Measurements from ENCODE around the gene EIF4G3.
"Not testable (repeated sequence)": the region's sequence is repeated elsewhere in the genome, so short reads cannot be mapped to it uniquely, and the experiment has no call there.

EIF4G3 gene

DNA sequence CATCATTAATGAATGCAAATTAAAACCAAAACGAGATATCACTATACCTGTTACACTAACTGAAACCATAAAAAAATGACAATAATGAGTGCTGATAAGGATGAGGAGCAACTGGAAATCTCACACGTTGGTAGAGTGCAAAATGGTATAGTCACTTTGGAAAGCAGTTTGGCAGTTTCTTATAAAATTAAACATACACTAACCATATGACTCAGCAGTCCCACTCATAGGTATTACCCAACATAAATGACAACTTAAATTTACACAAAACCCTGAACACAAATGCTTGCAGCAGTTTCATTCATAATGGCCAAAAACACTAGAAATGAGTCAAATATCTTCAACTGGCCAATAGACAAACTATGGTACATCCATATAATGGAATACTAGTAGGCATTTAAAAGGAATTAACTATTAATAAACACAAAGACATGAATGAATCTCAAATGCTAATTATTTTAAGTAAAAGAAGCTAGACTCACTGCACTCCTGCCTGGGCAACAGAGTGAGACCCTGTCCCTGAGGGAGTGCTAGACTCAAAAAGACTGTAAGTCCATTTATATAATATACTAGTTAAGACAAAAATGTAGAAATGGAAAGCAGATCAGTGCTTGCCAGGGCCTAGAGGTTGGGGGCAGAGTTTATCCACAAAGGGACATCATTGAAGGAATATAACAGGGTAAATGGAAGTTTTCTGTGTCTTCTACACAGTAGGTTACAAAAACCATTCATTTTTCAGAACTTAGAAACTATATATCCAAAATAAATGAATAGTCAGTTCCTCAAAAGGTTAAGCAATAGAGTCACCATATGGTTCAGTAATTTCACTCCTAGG lies 77.4 kb downstream of the EIF4G3 start:
- no peak for DNase-seq

DNA sequence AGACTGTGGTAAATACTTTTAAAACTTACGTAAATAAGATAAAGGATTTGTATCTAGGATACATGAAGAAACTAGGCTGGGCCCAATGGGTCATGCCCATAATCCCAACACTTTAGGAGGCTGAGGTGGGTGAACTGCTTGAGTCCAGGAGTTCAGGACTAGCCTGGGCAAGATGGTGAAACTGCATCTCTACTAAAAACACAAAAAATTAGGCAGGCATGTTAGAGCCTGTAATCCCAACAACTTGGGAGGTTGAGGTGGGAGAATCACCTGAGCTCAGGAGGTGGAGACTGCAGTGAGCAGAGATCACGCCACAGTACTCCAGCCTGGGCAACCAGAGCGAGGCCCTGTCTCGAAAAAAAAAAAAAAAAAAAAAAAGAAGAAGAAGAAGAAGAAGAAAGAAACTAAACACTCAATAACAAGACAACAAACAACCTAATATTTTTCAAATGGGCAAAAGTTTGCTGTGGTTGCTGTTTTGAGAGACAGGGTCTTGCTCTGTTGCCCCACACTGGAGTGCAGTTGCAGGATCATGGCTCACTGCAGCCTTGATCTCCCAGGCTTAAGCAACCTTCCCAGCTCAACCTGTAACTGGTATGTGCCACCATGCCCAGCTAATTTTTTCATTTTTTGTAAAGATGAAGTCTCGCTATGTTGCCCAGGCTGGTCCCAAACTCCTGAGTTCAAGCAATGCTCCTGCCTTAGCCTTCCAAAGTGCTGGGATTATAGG lies 78.3 kb downstream of the EIF4G3 start:
- DNase-seq: no peak

DNA sequence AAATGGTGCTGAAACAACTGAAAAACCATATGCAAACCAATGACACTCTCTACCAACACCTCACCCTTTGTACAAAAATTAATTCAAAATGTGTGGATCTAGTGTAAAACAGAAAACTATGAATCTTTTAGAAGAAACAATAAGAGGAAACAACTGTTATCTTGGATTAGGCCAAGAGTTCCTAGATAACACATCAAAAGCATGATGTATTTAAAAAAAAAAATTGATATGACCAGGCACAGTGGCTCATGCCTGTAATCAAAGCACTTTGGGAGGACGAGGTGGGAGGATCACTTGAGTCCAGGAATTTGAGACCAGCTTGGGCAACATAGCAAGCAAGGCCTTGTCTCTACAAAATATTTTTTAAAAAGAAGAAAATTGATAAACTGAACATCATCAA lies 79.0 kb downstream of the EIF4G3 start:
- no peak for DNase-seq

DNA sequence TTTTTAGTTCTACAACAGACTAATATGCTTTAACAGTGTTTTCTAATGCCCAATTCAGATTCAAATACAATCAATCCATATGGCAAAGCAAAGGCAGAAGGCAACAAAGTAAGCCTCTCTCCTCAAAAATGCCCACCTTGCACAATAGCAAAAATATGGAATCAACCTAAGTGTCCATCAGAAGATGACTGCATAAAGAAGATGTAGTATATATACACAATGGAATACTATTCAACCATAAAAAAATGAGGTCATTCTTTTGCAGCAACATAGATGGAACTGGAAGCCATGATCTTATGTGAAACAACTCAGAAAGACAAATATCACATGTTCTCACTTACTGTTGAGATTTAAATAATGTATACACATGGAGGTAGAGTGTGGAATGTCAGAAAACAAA lies 80.7 kb downstream of the EIF4G3 start:
- no peak for DNase-seq

DNA sequence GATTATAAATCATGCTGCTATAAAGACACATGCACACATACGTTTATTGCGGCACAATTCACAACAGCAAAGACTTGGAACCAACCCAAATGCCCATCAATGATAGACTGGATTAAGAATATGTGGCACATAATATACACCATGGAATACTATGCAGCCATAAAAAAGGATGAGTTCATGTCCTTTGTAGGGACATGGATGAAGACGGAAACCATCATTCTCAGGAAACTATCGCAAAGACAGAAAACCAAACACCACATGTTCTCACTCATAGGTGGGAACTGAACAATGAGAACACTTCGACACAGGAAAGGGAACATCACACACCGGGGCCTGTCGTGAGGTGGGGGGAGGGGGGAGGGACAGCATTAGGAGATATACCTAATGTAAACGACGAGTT lies 82.4 kb downstream of the EIF4G3 start:
- DNase-seq: not testable (repeated sequence)

DNA sequence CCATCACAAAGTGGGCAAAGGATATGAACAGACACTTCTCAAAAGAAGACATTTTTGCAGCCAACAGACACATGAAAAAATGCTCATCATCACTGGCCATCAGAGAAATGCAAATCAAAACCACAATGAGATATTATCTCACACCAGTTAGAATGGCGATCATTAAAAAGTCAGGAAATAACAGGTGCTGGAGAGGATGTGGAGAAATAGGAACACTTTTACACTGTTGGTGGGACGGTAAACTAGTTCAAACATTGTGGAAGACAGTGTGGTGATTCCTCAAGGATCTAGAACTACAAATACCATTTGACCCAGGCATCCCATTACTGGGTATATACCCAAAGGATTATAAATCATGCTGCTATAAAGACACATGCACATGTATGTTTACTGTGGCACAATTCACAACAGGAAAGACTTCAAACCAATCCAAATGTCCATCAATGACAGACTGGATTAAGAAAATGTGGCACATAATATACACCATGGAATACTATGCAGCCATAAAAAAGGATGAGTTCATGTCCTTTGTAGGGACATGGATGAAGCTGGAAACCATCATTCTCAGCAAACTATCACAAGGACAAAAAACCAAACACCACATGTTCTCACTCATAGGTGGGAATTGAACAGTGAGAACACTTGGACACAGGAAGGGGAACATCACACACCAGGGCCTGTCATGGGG lies 83.3 kb downstream of the EIF4G3 start:
- DNase-seq: not testable (repeated sequence)

DNA sequence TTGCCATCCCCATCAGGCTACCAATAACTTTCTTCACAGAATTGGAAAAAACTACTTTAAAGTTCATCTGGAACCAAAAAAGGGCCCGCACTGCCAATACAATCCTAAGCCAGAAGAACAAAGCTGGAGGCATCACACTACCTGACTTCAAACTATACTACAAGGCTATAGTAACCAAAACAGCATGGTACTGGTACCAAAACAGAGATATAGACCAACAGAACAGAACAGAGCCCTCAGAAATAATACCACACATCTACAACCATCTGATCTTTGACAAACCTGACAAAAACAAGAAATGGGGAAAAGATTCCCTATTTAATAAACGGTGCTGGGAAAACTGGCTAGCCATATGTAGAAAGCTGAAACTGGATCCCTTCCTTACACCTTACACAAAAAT lies 84.2 kb downstream of the EIF4G3 start:
- not testable (repeated sequence) for DNase-seq

DNA sequence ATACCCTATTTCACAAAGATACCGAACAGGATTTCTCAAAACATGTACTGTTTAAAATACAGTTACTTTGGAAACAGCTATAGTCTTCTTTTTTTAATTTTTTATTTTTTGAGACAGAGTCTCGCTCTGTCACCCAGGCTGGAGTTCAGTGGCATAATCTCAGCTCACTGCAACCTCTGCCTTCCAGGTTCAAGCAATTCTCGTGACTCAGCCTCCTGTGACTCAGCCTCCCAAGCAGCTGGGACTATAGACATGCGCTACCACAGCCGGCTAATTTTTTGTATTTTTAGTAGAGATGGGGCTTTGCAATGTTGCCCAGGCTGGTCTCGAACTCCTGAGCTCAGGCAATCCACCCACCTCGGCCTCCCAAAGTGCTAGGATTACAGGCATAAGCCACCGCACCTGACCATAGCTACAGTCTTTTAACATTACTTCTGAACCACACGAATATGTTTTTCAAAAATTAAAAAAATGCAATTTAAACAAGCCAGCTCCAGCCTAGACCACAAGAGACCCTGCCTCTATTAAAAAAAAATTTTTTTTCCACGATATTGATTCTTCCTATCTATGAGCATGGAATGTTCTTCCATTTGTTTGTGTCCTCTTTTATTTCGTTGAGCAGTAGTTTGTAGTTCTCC lies 85.5 kb downstream of the EIF4G3 start:
- DNase-seq: not testable (repeated sequence)

DNA sequence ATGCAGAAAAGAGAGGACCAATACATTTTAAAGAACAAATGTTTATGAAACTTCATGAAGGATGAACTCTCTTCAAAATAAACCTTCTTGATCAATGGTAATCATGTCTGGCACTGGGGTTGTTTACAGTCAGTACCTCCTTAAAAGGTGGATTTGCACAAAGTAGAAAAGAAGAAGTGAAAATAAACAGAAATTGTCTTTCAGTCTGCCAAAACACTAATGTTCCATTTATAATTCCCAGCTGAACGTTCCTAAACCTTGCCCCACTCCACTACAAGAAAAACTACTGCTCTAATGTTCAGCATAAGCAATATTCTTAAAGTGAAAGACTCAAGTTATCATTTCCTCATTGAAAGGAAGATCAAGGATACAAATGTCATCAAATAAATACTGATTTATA lies 86.2 kb downstream of the EIF4G3 start:
- no peak for DNase-seq

DNA sequence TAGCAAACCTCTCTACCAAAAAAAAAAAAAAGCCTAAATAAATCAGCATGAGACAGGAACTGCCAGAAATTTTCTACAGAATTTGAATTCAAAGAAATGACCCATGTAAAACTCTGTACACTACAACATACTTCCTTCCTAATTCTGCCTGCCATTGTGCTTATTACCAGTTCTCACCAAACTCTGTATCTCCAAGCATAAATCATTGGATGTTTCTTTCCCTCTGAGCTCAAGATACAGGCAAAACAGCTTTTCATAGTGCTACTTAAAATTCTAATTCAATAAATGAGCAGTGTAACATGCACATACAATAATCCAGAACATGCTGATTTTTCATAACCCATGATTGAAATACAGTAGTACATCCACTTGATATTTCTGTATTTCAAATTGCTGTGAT lies 87.0 kb downstream of the EIF4G3 start:
- no peak for DNase-seq

DNA sequence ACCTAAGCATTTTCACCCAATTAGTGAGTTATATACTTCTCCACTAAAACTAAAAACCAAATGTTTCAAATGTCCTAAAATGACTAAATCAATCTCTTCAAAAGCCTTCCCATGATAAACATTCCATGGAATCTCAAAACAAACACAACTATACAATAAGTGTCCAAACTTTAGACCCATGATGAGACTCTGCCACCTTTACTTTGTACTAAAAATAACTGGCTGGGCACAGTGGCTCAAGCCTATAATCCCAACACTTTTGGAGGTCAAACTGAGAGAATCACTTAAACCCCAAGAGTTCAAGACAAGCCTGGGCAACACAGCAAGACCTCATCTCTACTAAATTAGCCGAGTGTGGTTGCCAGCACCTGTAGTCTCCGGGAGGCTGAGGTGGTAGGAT lies 87.4 kb downstream of the EIF4G3 start:
- DNase-seq: no peak

DNA sequence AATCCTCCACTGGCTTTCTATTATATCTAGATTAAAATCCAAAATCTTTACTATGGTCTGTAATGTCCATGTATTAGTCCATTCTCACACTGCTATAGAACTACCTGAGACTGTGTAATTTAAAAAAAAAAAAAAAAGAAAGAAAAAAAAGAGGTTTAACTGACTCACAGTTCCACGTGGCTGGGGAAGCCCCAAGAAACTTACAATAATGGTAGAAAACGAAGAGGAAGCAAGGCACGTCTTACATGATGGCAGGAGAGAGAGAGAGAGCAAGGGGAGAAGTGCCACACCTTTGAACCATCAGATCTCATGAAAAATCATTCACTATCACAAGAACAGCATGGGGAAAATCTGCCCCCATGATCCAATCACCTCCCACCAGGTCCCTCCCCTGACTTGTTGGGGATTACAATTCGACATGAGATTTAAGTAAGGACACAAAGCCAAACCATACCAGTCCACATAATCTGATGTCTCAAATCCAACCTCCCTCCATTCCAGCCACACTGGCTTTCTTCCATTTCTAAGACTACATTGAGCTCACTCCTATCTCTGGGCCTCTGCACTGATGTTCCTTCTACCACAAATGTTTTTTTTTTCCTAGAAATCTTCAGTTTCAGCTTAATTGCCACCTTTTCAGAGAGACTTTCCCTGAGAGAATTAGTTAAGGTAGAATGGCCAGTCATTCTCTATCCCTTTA lies 92.4 kb downstream of the EIF4G3 start:
- no peak for DNase-seq

DNA sequence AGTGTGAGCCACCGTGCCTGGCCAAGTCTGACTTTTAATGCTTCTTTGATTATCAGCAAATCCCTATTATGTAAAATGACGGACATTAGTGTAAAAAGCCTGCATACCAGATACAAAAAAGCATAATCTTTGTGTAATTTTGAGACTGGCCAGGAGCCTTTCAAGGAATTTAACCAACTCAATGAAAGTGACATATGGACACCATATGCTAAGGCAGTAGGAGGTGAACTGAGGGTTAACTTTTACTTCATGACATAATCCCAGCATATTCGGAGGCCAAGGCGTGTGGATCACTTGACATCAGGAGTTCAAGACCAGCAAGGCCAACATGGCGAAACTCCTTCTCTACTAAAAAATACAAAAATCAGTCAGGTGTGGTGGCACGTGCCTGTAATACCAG lies 94.6 kb downstream of the EIF4G3 start:
- no peak for DNase-seq

DNA sequence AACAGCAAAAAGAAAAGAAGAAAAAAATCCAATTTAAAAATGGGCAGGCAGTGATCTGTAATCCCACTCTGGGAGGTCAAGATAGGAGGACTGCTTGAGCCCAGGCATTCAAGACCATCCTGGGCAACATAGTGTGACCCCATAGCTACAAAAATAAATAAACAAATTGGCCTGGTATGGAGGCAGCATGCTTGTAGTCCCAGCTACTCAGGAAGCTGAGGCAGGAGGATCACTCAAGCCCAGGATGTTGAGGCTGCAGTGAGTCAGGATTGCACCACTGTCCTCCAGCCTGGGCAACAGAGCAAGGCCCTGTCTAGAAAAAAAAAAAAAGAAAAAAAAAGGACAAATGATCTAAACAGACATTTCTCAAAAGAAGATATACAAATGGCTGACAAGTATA lies 99.6 kb downstream of the EIF4G3 start:
- no peak for DNase-seq

DNA sequence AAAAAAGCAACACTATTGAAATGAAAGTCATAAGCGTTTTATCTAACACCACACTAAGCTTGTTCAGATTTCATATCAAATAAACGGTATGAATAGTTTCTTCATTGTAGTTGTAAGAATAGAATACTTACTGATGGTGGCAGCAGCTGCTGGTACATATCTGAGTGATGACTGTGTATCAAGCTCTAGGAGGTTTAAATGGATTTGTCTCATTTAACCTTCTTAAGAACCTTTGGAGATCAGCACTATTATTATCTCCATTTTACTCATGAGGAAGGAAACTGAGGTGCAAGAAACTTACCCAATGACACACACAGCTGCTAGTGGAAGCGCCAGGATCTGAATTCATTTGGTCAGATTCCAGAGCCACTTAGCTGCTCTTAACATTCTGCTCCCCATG lies 104.0 kb downstream of the EIF4G3 start:
- DNase-seq: no peak

DNA sequence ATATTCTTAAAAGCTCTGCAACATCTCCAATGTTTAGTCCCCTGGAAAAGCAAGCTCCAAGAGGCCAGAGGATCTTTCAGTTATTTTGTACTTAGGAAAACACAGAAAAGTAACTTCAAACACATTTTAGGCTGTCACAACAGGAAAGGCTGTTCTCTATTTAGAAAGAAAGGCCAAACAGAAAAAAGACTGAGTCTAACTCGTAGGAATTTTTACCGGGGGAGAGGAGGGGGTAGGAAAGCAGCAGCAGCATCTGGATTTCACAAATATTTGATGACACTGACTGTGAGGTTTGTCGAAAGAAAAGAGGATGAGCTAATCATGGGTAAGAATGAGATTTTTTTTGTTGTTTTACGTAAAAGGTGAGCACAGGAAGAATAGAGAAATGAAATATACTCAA lies 107.1 kb downstream of the EIF4G3 start:
- DNase-seq: no peak

DNA sequence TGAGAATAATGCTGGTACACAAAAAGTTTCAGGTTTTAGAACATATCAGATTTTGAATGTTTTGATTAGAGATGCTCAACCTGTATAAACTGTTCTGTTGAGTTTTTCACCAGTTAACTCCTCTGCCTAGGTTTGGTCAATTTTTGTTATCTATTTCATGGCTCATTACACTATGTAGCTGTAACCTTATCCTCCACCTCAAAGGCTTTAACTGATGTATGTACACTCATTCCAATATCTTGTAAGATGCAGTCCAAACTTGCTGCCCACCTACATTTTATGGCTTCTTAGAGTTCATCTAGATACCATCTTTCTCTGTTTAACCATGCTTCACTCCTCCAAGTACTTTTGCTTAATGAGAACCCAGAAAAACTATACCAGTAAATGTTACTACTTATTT lies 107.8 kb downstream of the EIF4G3 start:
- no peak for DNase-seq

DNA sequence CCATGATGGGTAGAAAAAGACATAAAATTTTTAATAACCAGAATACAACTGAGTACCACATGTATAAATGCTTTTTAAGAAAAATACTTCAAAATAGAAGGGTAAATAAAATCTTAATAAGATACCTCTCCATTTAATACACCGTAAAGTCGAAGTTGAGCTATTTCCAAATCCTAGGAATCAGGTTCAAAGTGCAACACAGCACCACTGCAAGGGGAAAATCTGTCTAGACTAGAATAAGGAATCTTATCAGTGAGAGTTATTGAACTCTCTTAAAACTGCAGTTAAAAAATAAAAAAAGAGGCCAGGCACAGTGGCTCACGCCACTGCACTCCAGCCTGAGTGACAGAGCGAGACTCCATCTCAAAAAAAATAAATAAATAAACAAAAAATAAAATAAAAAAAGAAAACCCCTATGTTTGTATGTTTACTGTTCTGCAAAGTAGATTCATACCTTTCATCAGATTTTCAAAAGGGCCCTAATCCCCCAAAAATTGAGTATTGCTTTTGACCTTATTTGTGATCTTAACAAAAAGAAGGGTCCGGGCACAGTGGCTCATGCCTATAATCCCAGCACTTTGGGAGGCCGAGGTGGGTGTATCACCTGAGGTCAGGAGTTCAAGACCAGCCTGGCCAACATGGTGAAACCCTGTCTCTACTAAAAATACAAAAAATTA lies 109.0 kb downstream of the EIF4G3 start:
- DNase-seq: no peak

DNA sequence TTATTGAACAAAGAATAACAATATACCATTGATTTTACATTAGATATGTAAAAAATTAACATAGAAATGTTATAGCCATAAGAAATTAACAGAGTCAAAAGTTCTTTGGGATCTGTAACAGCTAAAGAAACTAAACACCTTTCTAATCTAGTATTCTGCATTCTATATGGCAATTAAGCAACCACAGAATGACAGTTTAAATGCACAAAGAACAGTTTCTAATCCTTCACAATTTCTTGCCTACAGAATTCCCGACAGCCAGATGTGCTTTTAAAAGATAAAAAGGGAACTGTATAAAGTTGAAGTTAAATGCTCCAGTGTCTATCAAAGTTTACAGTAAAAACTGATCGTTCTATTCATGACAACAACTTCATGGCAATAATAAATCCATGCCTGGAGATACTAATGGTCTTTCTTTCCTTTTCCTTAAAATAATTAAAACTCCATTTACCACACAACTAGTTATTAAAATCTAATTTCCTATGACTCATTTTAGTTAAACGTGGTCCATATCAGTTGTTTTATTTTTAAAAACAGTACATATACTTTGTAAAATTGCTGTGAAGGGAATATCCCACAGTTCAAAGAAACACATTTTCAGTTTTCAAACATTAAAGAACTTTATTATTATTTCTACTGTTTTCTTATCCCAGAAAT lies 110.2 kb downstream of the EIF4G3 start:
- DNase-seq: no peak

DNA sequence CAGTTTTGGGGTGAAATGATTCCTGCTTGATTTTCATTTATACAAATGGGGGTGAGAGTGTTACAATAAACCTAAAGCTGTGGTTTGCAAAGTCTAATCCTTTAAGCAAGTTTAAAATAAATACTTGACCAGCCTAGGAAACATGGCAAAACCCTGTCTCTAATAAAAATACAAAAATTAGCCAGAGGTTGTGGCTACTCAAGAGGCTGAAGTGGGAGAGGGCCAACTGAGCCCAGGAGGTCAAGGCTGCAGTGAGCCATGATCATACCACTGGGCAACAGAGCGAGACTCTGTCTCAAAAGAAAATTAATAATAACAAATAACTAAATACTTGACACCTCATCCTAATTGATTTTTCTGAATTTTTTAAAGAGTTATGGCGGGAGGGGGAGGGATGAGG lies 110.8 kb downstream of the EIF4G3 start:
- no peak for DNase-seq

DNA sequence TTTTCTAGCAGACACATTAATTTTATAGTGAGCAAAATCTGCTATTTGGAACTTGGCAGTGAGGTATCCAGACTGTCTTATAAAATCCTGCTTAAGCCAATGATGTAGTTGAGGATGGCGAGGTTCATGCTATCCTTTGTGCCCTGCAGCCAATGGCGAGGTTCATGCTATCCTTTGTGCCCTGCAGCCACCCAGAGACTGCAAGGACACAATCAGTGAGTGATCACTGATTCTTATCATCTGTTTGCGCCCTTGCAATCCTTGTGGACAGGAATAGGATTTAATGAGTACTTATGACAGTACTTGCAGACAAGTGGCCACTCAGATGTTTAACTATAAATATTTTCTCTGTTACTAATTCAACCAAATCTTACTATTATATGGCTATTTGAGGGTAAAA lies 112.6 kb downstream of the EIF4G3 start:
- no peak for DNase-seq

DNA sequence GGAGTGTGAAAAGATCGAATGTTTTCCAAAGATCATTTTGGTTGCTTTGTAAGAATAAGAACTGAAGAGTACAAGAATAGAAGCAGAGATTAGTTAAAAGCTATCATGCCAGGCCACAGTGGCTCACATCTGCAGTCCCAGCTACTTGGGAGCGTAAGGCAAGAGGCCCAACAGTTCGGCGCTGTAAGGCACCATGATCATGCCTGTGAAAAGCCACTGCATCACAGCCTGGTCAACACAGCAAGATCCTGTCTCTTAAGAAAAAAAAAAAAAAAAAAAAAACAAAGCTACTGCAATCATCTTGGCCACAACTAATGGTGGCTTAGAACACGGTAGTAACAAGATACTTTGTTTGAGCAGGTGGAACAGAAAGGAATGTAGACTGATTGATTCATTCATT lies 116.2 kb downstream of the EIF4G3 start:
- DNase-seq: no peak
